GM21447 (cell line): ENCODE results near the gene CCDC106.

Experiments used
- ATAC-seq: cut with Tn5 transposase; IDR thresholded peaks from one replicate; pipeline ENCODE4 v1.9.1; 2021; ENCODE audit not compliant: unreplicated experiment

CCDC106 gene

DNA sequence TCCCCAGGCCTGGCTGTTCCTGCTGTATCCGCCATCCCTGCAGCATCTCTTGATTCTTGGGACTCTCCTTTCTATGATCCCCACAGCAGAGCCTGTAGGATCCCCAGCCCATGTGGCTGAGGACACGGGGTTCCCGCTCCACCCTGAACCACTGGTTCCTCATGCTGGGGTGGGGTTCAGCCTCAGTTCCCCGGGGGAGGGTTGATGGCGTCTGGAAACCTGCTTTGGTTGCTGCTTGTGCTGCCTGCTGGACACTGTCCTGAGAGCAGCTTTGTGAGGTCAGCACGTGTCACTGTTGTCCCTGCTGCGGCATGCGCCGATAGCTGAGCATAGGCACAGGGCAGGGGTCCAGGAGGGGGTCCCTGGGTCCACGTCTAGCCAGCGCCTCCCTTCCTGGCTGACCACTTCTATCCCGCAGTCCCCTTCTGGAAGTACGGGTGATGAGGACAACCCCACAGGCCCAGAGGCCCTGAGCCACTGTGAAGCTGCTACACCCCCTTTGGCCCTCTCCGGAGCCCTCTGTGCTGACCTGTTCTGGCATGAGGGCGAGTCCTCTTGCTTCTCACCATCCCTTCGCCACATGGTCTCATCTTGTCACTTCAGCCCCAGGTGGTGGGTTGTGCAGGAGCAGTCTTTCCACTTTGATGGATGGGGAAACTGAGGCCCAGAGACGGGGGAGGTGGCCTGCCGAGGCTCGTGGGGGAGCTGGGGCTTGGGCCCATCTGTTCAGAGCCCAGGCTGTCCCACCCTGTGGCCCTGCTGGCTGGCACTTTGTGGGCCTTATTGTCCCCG lies 32.5 kb downstream of the CCDC106 start:
- no peak for ATAC-seq

DNA sequence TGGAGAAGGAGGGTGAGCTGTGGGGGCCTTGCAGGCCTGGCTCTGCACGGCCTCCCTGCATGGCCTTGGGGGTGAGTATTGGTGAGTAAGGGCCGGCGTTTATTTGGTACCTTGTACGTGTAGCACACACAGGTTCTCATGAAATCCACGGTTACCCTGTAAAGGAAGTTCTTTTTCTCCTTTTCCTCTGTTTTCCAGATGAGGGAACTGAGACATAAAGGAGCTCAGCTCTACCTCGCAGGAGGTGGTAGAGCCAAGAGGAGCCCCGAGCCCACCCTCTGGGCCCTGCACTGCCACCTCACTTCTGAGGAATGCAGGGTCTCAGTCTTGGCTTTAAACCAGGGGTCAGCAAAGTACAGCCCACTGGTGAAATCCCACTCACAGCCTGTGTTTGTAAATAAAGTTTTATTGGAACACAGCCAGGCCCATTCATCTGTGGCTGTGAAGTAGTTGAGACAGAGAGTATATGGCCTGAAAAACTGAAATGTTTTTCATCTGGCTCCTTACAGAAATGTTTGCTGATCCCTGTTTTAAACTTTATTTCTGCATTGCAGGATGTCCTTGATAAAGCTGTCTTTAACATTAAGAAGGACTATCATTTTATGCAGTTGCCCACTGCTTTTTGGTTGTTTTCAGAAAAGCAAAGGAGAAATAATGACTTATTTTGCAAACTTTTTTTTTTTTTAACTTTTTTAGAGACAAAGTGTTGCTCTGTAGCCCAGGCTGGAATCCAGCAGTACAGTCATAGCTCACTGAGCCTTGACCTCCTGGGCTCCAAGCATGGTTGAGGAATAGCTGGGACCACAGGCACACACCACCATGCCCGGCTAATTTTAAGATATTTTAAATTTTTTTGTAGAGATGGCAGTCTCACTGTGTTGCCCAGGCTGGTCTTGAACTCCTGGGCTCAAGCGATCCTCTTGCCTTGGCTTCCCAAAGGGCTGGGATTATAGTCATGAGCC lies 33.4 kb downstream of the CCDC106 start:
- ATAC-seq, result no peak

DNA sequence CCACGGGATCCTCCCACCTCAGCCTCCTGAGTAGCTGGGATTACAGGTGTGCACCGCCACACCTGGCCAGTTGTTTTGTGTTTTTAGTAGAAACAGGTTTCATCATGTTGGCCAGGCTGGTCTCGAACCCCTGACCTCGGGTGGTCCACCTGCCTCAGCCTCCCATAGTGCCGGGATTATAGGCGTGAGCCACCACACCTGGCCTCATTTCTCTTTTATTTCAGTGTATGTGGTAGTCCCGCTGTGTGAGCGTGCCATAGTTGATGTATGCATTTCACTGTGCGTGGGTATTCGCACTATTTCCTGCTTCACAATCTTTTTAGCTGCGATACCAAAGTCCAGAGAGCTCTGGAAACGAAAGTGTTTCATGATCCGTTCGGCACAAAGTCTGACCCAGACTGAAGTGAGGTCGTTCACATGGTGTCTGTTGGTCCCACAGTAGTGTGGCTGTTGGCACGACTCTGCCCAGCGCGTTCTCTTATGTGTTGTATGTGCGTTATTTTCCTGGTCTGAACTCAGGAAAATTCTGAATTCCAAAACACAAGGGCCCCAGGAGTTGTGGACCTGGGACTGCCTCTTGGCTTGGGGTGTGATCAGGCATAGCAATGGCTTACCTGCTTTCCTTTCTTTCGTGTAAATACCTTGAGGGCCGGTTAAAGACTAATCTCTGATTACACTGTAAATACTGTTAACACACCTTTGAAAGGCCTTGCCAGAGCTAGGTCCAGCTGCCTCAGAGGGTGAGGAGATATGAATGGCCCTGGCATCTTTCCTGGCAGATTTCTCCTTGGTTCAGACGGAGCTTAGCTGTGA lies 35.6 kb downstream of the CCDC106 start:
- ATAC-seq, result no peak

DNA sequence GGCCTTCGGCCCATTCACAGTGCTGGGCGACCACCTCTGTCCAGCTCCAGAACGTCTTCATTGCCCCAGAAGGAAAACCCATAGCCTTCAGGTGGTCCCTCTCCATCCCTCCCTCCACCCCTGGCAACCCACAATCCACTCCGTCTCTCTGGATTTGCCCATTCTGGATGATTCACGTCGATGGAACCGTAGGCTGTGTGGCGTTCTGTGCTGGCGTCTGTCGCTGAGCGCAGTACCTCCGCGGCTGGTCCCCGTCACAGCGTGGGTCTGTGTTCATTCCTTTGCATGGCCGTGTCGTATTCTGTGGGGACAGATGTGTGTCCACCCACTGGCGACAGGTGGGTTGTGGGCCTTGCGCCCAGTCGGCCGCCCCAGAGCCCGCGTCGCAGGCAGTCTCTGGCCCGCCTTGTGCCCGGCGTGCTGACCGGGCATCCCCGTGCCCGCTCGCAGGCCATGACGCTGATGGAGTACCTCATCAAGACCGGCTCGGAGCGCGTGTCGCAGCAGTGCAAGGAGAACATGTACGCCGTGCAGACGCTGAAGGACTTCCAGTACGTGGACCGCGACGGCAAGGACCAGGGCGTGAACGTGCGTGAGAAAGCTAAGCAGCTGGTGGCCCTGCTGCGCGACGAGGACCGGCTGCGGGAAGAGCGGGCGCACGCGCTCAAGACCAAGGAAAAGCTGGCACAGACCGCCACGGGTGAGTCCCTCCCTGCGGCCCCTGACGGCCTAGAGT lies 37.1 kb downstream of the CCDC106 start:
- ATAC-seq, result no peak

DNA sequence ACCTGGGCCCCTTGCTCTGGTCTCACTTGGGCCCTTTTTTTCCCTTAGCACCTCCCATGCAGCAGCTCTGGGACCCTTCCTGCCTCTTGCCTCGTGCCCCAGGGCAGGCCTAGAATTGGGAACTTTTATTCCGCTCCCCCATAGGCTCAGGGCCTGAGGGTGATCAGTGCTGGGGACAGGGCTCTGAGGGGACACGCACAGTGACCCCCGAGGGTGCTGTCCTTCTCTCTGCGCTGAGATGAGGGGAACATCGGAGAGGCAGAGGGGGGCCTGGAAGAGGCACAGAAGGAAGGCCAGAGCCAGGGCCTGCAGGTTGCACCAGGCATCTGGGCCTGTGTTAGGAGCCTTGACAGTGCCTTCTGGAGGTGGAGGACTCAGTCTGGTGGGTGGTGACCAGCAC lies 37.8 kb downstream of the CCDC106 start:
- no peak for ATAC-seq

DNA sequence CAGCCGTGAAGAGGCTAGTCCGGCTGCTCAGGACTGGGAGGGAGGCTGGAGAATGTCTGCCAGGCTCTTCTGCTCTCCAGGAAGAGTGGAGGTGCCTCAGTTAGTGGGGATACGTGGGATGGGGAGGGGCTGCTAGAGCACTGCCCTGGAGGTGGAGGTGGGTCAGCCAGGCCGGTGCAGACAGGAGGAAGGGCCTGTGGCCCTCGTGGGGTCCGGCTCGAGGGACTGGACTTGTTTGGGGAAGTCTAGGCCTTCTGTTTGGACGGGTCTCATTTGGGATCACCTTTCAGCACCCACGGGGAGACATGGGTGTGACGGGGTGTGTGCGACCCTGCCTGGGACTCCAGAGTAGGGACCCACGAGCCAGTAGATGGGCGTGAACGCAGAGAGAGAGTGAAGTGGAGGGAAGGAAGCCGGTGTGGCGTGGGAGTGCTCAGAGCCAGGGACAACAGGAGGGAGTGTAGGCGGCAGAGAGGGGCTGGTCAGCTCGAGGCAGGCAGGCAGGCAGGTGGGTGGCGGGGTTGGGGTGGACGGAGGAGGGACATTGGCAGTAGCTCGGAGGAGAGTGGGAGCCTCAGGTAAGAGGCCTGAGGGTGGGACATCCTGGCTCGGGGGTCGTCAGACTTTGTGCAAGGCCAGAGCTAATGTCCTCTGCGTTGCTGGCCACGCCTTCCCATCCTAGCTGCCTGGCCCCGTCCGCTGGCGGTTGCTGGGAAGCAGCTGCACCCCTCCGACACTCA lies 38.5 kb downstream of the CCDC106 start:
- ATAC-seq, result no peak

DNA sequence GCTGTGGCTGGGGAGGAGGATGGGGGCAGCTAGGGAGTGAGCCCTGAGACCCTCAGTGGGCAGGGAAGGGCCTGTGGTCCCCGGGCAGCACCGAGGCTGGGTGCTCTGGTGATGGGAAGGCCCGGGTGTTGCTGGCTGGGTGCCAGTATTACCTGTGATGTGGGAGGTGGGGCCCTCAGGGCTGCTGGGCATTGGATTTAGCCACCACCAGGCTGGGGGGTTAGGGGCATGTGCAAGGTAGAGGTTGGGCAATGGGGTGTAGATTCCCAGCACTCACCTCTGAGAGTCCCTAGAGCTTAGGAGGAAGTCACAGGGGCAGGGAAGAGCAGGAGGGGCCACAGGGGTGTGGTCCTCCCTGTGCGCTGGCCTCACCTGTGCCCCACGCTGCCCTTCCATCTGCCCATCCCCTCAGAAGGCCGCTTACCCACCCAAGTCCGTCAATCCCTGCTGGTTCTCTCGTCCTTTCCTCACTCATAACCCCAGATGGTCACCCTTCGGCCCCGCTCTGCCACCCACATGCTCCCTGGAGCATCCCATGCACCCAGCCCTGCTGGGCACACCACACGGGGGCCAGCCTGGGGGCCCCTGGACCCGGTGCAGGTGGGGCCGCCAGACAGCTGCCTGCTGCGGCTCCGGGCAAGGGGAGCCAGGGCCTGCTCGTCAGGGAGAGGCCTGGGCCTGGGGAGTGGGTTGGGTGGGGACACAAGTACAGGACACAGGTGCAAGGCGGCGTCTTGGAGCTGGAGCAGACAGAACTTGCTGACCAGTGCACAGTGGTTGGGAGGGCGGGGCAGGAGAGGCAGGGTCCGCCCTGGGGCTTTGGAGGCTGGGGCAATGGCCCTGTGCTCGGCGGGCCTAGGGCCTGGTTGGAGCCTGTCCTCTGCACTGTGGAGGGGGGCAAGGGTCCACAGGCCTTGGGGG lies 39.5 kb downstream of the CCDC106 start:
- ATAC-seq, result no peak

DNA sequence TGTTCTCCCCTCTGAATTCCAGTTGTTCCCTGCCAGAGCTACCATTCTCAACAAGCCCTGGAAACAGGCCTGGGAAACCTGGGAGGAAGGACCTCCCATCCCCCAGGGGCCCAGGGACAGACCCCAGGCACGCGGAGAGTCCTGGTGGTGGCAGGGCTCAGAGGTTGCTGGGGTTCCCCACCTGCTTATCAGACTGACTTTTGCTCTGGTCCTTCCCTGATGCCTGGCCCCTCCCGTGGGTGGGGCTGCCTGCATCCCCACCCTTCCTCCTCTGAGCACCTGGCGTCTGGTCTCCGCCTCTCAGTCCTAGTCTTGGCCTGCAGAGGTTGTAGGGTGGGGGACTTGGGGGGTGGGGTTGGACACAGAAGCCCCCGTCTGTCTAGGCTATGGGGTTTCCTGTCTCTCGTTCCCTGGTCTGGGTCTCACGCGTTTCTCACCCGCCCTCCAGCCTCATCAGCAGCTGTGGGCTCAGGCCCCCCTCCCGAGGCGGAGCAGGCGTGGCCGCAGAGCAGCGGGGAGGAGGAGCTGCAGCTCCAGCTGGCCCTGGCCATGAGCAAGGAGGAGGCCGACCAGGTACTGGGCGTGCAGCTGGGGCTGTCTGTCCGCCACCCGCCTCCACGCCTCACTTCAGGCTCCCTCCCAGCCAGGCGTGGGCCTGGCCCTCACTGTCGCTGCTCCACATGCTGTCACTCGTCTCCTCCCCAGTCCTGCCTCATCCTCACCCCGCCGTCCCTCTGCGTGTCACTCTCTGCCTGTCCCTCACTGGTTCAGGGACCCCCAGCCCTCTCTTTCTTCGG lies 40.6 kb downstream of the CCDC106 start:
- ATAC-seq, result no peak

DNA sequence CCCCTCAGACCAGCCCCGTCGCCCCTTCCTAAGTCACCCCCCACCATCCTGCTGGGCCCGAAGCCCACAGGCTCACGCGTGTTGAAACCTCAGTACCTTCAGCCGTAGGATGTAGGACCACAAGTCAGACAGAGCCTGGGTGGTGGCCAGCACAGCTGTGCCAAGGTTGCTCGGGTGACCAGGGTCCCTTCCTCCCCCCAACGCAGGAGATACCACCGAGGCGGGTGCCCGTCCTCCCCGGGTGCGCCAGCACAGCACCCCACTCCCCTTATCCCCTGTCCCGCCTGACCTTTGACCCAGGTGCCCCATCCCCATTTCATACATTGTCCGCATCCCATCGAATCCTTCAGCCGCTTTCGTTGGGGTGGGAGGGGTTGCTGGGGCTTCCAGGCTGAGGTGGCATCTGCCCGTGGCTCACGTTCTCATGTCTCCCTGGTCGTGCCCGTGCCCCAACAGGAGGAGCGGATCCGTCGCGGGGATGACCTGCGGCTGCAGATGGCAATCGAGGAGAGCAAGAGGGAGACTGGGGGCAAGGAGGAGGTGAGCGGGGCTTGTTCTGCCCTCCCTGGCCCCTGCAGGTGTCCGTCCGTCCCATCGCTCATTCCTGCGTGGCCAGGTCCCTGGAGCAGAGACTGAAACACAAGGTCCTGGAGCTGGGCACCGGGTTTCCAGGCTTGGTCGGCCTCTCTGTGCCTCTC lies 41.5 kb downstream of the CCDC106 start:
- ATAC-seq, result no peak

DNA sequence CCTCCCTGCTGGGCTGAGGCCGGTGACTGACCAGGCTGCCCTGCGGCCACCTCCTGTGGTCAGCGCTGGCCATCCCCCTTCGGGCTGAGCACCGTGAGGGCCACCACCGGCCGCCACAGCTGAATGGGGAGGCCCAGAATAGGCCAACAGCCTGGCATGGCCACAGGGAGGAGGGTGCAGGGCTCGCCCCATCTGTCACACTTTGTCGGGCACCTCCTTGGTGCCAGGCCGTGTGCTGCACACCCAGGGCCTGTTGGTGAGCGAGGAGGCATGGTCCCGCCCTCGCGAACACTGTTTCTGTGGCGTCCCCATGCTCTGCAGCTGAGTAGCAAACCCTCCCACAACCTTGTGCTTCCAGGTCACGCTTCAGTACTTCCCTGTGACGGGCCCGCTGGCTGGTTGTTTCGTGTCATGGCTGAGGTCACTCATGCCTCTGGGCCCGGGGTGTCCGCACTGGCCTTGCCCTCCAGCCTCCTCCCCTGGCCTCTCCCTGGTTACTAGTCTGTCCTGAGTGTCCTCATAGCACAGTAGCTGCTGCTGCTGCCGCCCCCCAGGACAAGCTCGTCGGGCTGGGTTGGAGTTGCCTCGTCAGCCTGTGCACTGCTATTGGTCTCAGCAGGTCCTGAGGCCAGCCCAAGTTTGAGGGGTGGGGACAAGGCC lies 42.2 kb downstream of the CCDC106 start:
- no peak for ATAC-seq

DNA sequence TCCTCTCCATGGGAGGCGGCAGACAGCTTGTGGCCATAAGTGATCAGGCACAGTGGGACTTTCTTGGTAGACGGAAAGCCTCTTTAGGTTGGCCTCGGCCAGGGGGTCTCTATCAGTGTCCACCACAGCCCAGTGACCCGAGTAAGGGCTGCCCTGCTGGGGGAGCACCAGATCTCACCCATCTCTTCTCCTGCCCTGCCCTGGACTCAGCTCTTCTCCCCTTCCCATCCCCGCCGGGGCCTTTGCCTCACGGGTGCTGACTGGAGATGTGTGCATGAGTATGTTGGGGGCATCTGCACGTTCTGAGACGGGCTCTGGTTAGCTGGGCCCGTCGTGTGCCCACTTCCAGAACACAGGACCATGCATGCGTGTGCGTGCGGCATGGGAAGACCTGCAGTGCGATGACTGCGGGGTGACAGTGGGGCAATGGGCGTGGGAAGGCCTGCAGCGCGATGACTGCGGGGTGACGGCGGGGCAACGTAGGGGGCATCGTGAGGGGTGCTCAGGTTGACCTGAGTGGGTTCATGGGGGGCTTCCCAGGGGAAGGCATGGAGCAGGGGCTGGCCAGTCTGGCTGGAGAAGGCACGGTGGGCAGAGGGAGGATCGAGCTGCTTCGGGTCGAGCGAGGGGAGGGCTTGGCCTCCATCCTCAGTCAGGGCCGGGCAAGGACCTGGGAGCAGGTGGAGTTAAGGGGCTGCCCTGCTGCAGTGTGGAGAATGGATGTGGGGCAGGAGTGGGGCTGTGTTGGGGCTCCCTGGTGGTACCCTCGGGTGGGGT lies 42.9 kb downstream of the CCDC106 start:
- no peak for ATAC-seq

DNA sequence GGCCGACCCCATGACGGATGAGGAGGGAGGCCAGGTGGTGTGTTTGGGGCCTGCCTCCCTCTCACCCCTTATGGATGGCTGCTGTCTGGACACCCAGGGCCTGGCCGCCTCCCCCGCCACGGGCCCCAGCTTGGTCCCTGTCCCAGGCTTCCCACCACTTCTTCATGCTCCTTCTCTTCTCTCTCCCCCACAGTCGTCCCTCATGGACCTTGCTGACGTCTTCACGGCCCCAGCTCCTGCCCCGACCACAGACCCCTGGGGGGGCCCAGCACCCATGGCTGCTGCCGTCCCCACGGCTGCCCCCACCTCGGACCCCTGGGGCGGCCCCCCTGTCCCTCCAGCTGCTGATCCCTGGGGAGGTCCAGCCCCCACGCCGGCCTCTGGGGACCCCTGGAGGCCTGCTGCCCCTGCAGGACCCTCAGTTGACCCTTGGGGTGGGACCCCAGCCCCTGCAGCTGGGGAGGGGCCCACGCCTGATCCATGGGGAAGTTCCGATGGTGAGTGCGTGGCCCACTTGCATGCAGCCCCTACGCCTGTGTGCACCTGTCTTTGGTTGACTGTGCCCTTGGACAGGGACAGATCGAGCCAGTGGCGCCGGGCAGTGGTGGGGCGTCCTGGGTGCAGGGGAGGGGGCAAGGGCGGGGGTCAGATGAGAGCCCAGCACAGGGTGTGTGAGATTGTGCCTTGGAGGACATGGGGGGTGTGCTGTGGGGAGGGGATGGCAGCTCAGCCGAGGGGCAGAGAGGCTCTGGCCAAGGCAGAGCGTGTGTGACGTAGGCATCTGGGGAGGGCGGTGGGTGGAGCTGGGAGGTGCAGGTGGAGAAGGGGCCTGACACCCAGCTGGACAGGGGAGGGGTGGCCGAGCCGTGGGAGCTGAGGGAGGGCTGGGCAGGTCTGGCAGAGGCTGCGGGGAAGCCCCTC lies 43.8 kb downstream of the CCDC106 start:
- ATAC-seq, result no peak

DNA sequence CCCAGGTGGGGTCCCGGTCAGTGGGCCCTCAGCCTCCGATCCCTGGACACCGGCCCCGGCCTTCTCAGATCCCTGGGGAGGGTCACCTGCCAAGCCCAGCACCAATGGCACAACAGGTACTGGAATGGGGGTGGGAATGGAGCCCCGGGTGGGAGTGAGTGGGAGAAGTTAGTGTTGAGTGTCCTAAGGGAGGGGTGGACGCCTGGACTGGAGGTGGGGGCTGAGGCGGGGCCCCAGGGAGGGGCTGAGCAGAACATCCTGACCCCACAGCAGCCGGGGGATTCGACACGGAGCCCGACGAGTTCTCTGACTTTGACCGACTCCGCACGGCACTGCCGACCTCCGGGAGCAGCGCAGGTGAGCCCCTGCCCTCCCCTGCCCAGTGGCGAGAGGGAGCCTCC lies 44.7 kb downstream of the CCDC106 start:
- ATAC-seq, result no peak

DNA sequence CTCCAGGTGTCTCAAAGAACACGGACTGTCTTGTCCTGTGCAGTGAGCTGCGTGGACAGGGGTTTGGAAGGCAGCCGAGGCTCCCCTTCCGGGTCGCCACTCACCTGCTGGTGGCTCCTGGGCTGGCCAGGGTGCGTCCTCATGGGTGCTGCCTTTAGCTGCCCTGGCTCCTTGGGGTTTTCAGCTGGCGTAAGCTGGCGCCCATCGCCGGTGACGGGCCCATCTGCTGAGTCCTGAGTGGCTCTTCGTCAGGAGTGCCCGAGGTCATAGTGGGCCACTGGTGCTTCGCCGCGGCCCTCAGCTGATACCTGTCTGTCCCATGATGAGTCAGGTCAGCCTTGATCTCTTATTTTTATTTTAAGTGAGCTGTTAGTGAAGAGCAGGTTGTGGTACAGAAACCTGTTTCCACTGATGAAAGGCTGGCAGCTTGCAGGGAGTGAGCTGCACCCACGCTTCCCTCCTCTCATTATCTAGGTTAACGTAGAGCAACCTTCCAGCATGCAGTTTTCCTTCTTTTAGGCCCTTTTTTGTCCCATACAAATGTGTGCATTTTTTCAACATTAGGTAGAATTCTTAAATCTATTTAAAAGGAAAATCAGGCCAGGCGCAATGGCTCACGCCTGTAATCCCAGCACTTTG lies 45.4 kb downstream of the CCDC106 start:
- no peak for ATAC-seq

DNA sequence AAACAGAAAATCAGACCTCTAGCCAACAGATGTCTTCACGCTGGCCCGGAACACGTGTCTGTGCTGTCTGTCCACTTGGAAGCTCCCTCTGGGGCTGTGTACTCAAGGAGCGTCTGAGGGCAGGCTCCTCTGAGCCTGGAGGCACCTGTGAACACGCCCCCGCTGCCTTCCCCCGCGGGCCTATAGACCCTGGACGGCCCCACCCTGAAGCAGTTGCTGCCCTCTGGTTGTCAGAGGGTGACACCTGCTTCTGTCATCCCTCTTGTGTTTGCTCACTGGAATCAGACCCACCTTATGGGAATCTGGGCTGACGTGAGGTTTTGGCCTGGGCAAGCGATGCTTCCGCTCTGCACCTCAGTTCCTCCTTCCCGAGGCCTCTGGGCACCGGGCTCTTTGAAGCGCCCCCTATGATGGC lies 46.2 kb downstream of the CCDC106 start:
- ATAC-seq, result no peak
